Measurements from ENCODE around the gene ZBTB22. TPM values are rescaled to one million over a fixed set of nuclear protein-coding genes. Genes with fewer than 3 reads are reported as not detected.

Gene ZBTB22
- total RNA-seq, 1 donor from 2014 or later, result 14.7 TPM

GRCh38 chr6:33271468-33272274 is 45.9 kb downstream of the ZBTB22 start, which contains the start of the genes RPS18 and VPS52:
RPS18 (plus strand) TSS chr6:33272075; CDS start chr6:33272120, 45 bp downstream.
VPS52 (minus strand) TSS chr6:33271876; CDS start chr6:33271675, 201 bp downstream.
- Mint-ChIP-seq H3K4me1 (ENCODE audit: low read depth) (peaks cover 55% of the 10 kb centered on the region), H3K27me3 (ENCODE audit: insufficient read depth) (no peaks in the 10 kb centered on the region), H3K4me3 (peak within 1 kb of the TSS; percentile 97), H3K36me3 (ENCODE audit: low read depth) (peaks cover 64% of the 10 kb centered on the region), H3K27ac (peak within 1 kb of the TSS; percentile 99), H3K9me3 (no peaks in the 10 kb centered on the region)
- DNase-seq (ENCODE audit: low spot score), result peak; percentile 89
- intact Hi-C loops (cut with micrococcal nuclease), result loop anchor here (1.0 to 10.0 kb wide), 12 partner anchors 18 to 1297 kb away; partner anchors contain the start of genes BRD2, DXO, KIFC1 and LEMD2

DNA sequence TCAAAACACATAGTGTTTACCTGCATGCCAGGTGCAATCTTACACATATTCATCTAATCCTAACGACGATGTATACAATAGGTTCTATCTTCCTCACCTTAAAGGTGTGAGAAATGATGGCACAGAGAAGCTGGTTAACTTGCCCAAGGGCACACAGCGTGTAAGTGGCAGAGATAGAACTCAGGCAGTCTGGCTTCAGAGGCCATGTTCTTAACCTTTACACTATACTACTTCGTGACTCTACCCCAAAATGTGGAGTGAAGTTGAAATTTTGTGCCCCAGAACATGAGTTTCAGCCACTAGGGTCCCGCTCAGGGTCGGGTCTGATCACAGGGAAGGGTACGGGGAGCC is 46.5 kb downstream of the ZBTB22 start:
- Mint-ChIP-seq H3K9me3 (no peaks in the 10 kb centered on the region), H3K36me3 (ENCODE audit: low read depth) (peaks cover 64% of the 10 kb centered on the region), H3K27ac (peak overlapping the region; percentile 99), H3K4me3 (peak overlapping the region; percentile 97), H3K27me3 (ENCODE audit: insufficient read depth) (no peaks in the 10 kb centered on the region), H3K4me1 (ENCODE audit: low read depth) (peaks cover 49% of the 10 kb centered on the region)
- intact Hi-C loops (cut with micrococcal nuclease), result loop anchor here (1.0 to 10.0 kb wide), 12 partner anchors 18 to 1296 kb away; partner anchors contain the start of genes BRD2, DXO, KIFC1 and LEMD2
- DNase-seq (ENCODE audit: low spot score), result no peak

Other genes with a start within 250 kb of the ZBTB22 start
- gene HLA-DPA1, start 244.1 kb downstream of the ZBTB22 start, total RNA-seq, result 61.0 and 66.7 TPM in 2 replicates
- 12.2 and 12.3 TPM in 2 replicates for gene HLA-DPB1, start 241.8 kb downstream of the ZBTB22 start, total RNA-seq
- 0.61 and 0.65 TPM in 2 replicates for gene COL11A2, start 125.3 kb downstream of the ZBTB22 start, total RNA-seq
- 46.6 and 47.4 TPM in 2 replicates for gene RXRB, start 117.1 kb downstream of the ZBTB22 start, total RNA-seq
- gene SLC39A7, start 116.9 kb downstream of the ZBTB22 start, total RNA-seq, result 67.1 and 68.8 TPM in 2 replicates
- gene HSD17B8, start 113.1 kb downstream of the ZBTB22 start, total RNA-seq, result 14.8 and 15.2 TPM in 2 replicates
- gene RING1, start 109.2 kb downstream of the ZBTB22 start, total RNA-seq, result 50.7 and 53.4 TPM in 2 replicates
- 59.8 and 63.5 TPM in 2 replicates for gene VPS52, start 45.9 kb downstream of the ZBTB22 start, total RNA-seq
- 2,930 and 2,946 TPM in 2 replicates for gene RPS18, start 45.7 kb downstream of the ZBTB22 start, total RNA-seq
- 4.4 and 5.6 TPM in 2 replicates for gene B3GALT4, start 40.6 kb downstream of the ZBTB22 start, total RNA-seq
- gene WDR46, start 28.5 kb downstream of the ZBTB22 start, total RNA-seq, result 113 and 123 TPM in 2 replicates
- 122 and 126 TPM in 2 replicates for gene PFDN6, start 28.1 kb downstream of the ZBTB22 start, total RNA-seq
- gene RGL2, start 18.8 kb downstream of the ZBTB22 start, total RNA-seq, result 27.6 and 28.0 TPM in 2 replicates
- gene TAPBP, start 3.7 kb downstream of the ZBTB22 start, total RNA-seq, result 264 and 265 TPM in 2 replicates
- gene DAXX, start 5.2 kb upstream of the ZBTB22 start, total RNA-seq, result 66.3 and 69.3 TPM in 2 replicates
- 54.7 and 59.6 TPM in 2 replicates for gene KIFC1, start 74.1 kb upstream of the ZBTB22 start, total RNA-seq
- 28.7 and 38.8 TPM in 2 replicates for gene PHF1, start 93.3 kb upstream of the ZBTB22 start, total RNA-seq
- 131 and 137 TPM in 2 replicates for gene CUTA, start 100.4 kb upstream of the ZBTB22 start, total RNA-seq
- 37.1 and 56.6 TPM in 2 replicates for gene SYNGAP1, start 102.3 kb upstream of the ZBTB22 start, total RNA-seq
- gene ZBTB9, start 136.8 kb upstream of the ZBTB22 start, total RNA-seq, result 15.8 and 17.0 TPM in 2 replicates